Fibroblast of villous mesenchyme (primary cell): Measurements from ENCODE around the gene ETV3. TPM values are rescaled to one million over a fixed set of nuclear protein-coding genes. Genes with fewer than 3 reads are reported as not detected.
A peak's percentile ranks its signal among the peaks of the same experiment; 100 is the strongest.
"Not testable (repeated sequence)": the region's sequence is repeated elsewhere in the genome, so short reads cannot be mapped to it uniquely, and the experiment has no call there.

Source experiments
- DNase-seq: peaks from one replicate; pipeline ENCODE4 v3.0.0-alpha.2; 2010; ENCODE audit warnings: low read depth
- H3K4me3 ChIP-seq: 2 replicates; pipeline ENCODE4 v1.5.1; 2011; ENCODE audit warnings: low read depth, mild to moderate bottlenecking, low read length
- CTCF ChIP-seq: IDR thresholded peaks from 2 replicates; pipeline ENCODE4 v1.5.1; 2012; ENCODE audit warnings: low read depth, mild to moderate bottlenecking, low read length; ENCODE audit not compliant: insufficient read depth
- total RNA-seq: library from RNA; depleted of rRNA; stranded (reverse); fragments of >200 nt; gene quantifications from 2 replicates; pipeline ENCODE4 v1.2.3, GENCODE V29; 2012

ETV3 gene
- total RNA-seq, result 12.9 and 13.0 TPM in 2 replicates

- H3K4me3 ChIP-seq, result peak within 1 kb of the TSS; percentile 92
- DNase-seq, result peak; percentile 95
- no peak for TF ChIP-seq CTCF
Observed at GRCh38 chr1:157138220-157139051, at the start of gene ETV3. Gene ETV3 (minus strand): TSS chr1:157138395. CDS start chr1:157136352, 2,043 bp downstream.

- TF ChIP-seq CTCF, result no peak
- H3K4me3 ChIP-seq, result no peak overlapping the region
- DNase-seq, result no peak
Observed at GRCh38 chr1:157186281-157186992, 48.2 kb upstream of the ETV3 start.

- no peak overlapping the region for H3K4me3 ChIP-seq
- DNase-seq, result no peak
- no peak for TF ChIP-seq CTCF
Observed at GRCh38 chr1:157183870-157184269, 45.7 kb upstream of the ETV3 start.

- H3K4me3 ChIP-seq, result not testable (repeated sequence)
Observed at GRCh38 chr1:157182371-157182770, 44.2 kb upstream of the ETV3 start.

GRCh38 chr1:157181790-157182189, 43.6 kb upstream of the ETV3 start:
- TF ChIP-seq CTCF, result no peak
- no peak overlapping the region for H3K4me3 ChIP-seq
- DNase-seq, result no peak

More at GRCh38 chr1:157182371-157182770, 44.2 kb upstream of the ETV3 start:
- DNase-seq, result not testable (repeated sequence)

GRCh38 chr1:157181258-157181657, 43.1 kb upstream of the ETV3 start:
- DNase-seq, result no peak
- no peak for TF ChIP-seq CTCF
- no peak overlapping the region for H3K4me3 ChIP-seq

- no peak for TF ChIP-seq CTCF
Observed at GRCh38 chr1:157178490-157178889, 40.3 kb upstream of the ETV3 start.

More at GRCh38 chr1:157178490-157178889, 40.3 kb upstream of the ETV3 start:
- no peak overlapping the region for H3K4me3 ChIP-seq
- DNase-seq, result no peak
